Spleen (tissue), 7 donors: ENCODE results near the gene RRP1.

Source experiments
- CTCF ChIP-seq, 11 experiments: fragments of 200-600 bp in 7 of 11; fragments of 450-650 bp in 4 of 11; sonication (generic) in 4 of 11; IDR thresholded peaks in 8 of 11; conservative IDR thresholded peaks in 3 of 11; 1 replicate in 7 of 11; 2 replicates in 4 of 11; pipeline versions ENCODE4 v1.4.0 to v1.8.0; 2016 to 2021; ENCODE audit warnings: antibody characterized with exemption in 11 of 11, inconsistent platforms in 4 of 11, mild to moderate bottlenecking in 1 of 11
- POLR2AphosphoS5 ChIP-seq, 3 donors: sonication (generic); formaldehyde crosslinking; IDR thresholded peaks; one replicate each; pipeline ENCODE4 v1.5.1; 2017; ENCODE audit warnings: antibody characterized with exemption in 3 of 3
- donor health status: DM: no; HTN: no; CAD: no; lungs with moderate emphysema.
- donor health status: DM: no; HTN: no; CAD: no.
- donor health status: DM: no; HTN: no; CAD: no.

GRCh38 chr21:43768868-43769167 is 20.6 kb upstream of the RRP1 start:
- no peak for TF ChIP-seq CTCF (IDR thresholded peaks at IDR 0.05 in 8 of 11, conservative IDR thresholded peaks at IDR 0.05 in 3 of 11)
- TF ChIP-seq POLR2AphosphoS5 (IDR thresholded peaks at IDR 0.05), result no peak
